Activated naive CD8-positive, alpha-beta T cell treated with anti-CD3 and anti-CD28 coated beads, Interleukin-2, amount 10 ng/mL, durations not matched to agents 7 days and 5 days (primary cell): Measurements from ENCODE around the gene FOXF1. TPM values are rescaled to one million over a fixed set of nuclear protein-coding genes. Genes with fewer than 3 reads are reported as not detected.

Experiments used
- ATAC-seq: fragments of 150-1000 bp; cut with Tn5 transposase; one replicate; pipeline ENCODE4 v1.10.0; 2021; ENCODE audit warnings: low read depth, moderate library complexity
- POLR2A ChIA-PET: fragments of 350-600 bp; sonication (Branson Sonifier 250); formaldehyde crosslinking; loops from one replicate; lab custom pipeline; 2021; ENCODE audit warnings: antibody characterized with exemption; lab: Charles Lee
- DNase-seq: peaks from one replicate; pipeline ENCODE4 v3.0.0; 2021
- H3K27ac Mint-ChIP-seq: one replicate; pipeline ENCODE4 v1.8.0; 2022; ENCODE audit warnings: mild to moderate bottlenecking, mixed read lengths
- H3K27me3 Mint-ChIP-seq: one replicate; pipeline ENCODE4 v1.8.0; 2022; ENCODE audit warnings: mild to moderate bottlenecking, moderate library complexity, mixed read lengths
- H3K36me3 Mint-ChIP-seq: one replicate; pipeline ENCODE4 v1.8.0; 2021; ENCODE audit warnings: mild to moderate bottlenecking, mixed read lengths
- H3K4me1 Mint-ChIP-seq: one replicate; pipeline ENCODE4 v1.8.0; 2021; ENCODE audit warnings: mixed read lengths
- H3K4me3 Mint-ChIP-seq: one replicate; pipeline ENCODE4 v1.8.0; 2022; ENCODE audit warnings: mild to moderate bottlenecking, moderate library complexity, mixed read lengths
- H3K9me3 Mint-ChIP-seq: one replicate; pipeline ENCODE4 v1.8.0; 2021; ENCODE audit warnings: mixed read lengths
- total RNA-seq, 2 experiments: library from RNA; stranded (reverse); gene quantifications; one replicate each; pipeline ENCODE4 v1.2.3, GENCODE V29; 2021

FOXF1 gene
- total RNA-seq, 2 experiments from 2014 or later, result not detected

GRCh38 chr16:86549076-86549892 lies 39.0 kb downstream of the FOXF1 start:
- POLR2A ChIA-PET, result no interaction called here
- H3K4me1 Mint-ChIP-seq, result peaks cover 13% of the 10 kb centered on the region
- no peak overlapping the region for H3K4me3 Mint-ChIP-seq
- no peaks in the 10 kb centered on the region for H3K9me3 Mint-ChIP-seq
- no peak for DNase-seq
- ATAC-seq, result peak; percentile 36
- H3K36me3 Mint-ChIP-seq, result peaks cover 10% of the 10 kb centered on the region
- H3K27ac Mint-ChIP-seq, result no peak overlapping the region
- H3K27me3 Mint-ChIP-seq, result no peaks in the 10 kb centered on the region

- ATAC-seq (no peak), DNase-seq (no peak)
- no peak overlapping the region for H3K4me3 Mint-ChIP-seq
- POLR2A ChIA-PET, result no interaction called here
- peaks cover 6% of the 10 kb centered on the region for H3K36me3 Mint-ChIP-seq
- H3K27me3 Mint-ChIP-seq, result no peaks in the 10 kb centered on the region
- peaks cover 13% of the 10 kb centered on the region for H3K4me1 Mint-ChIP-seq
- no peak overlapping the region for H3K27ac Mint-ChIP-seq
- H3K9me3 Mint-ChIP-seq, result no peaks in the 10 kb centered on the region
Measured at GRCh38 chr16:86549893-86550190, 39.5 kb downstream of the FOXF1 start.

GRCh38 chr16:86550281-86550680 lies 40.0 kb downstream of the FOXF1 start:
- Mint-ChIP-seq H3K4me3 (no peak overlapping the region), H3K27me3 (no peaks in the 10 kb centered on the region), H3K4me1 (peaks cover 16% of the 10 kb centered on the region), H3K36me3 (peaks cover 7% of the 10 kb centered on the region), H3K9me3 (no peaks in the 10 kb centered on the region), H3K27ac (no peak overlapping the region)
- POLR2A ChIA-PET, result interaction anchor here (0.7 kb wide), 1 partner anchor 18 kb away, joined by 3 read pairs; no protein-coding TSS in a partner anchor
- ATAC-seq (no peak), DNase-seq (no peak)

GRCh38 chr16:86553356-86553755 lies 43.0 kb downstream of the FOXF1 start:
- peaks cover 16% of the 10 kb centered on the region for H3K4me1 Mint-ChIP-seq
- H3K9me3 Mint-ChIP-seq, result no peaks in the 10 kb centered on the region
- ATAC-seq (no peak), DNase-seq (peak; percentile 23)
- H3K27ac Mint-ChIP-seq, result no peak overlapping the region
- peaks cover 4% of the 10 kb centered on the region for H3K36me3 Mint-ChIP-seq
- peaks cover 6% of the 10 kb centered on the region for H3K27me3 Mint-ChIP-seq
- POLR2A ChIA-PET, result no interaction called here
- H3K4me3 Mint-ChIP-seq, result no peak overlapping the region

GRCh38 chr16:86554599-86554916 lies 44.2 kb downstream of the FOXF1 start:
- POLR2A ChIA-PET, result interaction anchor here (1.3 kb wide), 1 partner anchor 763 kb away, joined by 3 read pairs; the partner anchor contains the start of gene C16orf95
- Mint-ChIP-seq H3K4me1 (peaks cover 15% of the 10 kb centered on the region), H3K9me3 (no peaks in the 10 kb centered on the region), H3K36me3 (peaks cover 4% of the 10 kb centered on the region), H3K4me3 (peak overlapping the region; percentile 95), H3K27ac (peak overlapping the region; percentile 97), H3K27me3 (peaks cover 6% of the 10 kb centered on the region)
- ATAC-seq (no peak), DNase-seq (no peak)

GRCh38 chr16:86554917-86555703 lies 44.8 kb downstream of the FOXF1 start, which contains the start of gene MTHFSD:
Gene MTHFSD, minus strand, starts transcription at chr16:86555235. Its CDS starts 51 bp downstream, at chr16:86555184.
- Mint-ChIP-seq H3K27me3 (peaks cover 6% of the 10 kb centered on the region), H3K27ac (peak within 1 kb of the TSS; percentile 97), H3K36me3 (peaks cover 4% of the 10 kb centered on the region), H3K4me3 (peak within 1 kb of the TSS; percentile 95), H3K9me3 (no peaks in the 10 kb centered on the region), H3K4me1 (peaks cover 15% of the 10 kb centered on the region)
- DNase-seq, result peak; percentile 99
- ATAC-seq, result peak; percentile 96
- POLR2A ChIA-PET, result interaction anchor here (1.3 kb wide), 1 partner anchor 763 kb away, joined by 3 read pairs; the partner anchor contains the start of gene C16orf95

- Mint-ChIP-seq H3K9me3 (no peaks in the 10 kb centered on the region), H3K27me3 (peaks cover 8% of the 10 kb centered on the region), H3K4me1 (peaks cover 15% of the 10 kb centered on the region)
Measured at GRCh38 chr16:86555704-86556075, 45.4 kb downstream of the FOXF1 start.

GRCh38 chr16:86556576-86556975 lies 46.2 kb downstream of the FOXF1 start:
- no peak for ATAC-seq

More at GRCh38 chr16:86555704-86556075, 45.4 kb downstream of the FOXF1 start:
- Mint-ChIP-seq H3K27ac (peak overlapping the region; percentile 97), H3K4me3 (peak overlapping the region; percentile 95), H3K36me3 (peaks cover 4% of the 10 kb centered on the region)
- POLR2A ChIA-PET, result interaction anchor here (1.3 kb wide), 1 partner anchor 762 kb away, joined by 3 read pairs; the partner anchor contains the start of gene C16orf95
- ATAC-seq, result no peak
- no peak for DNase-seq

GRCh38 chr16:86557587-86557986 lies 47.3 kb downstream of the FOXF1 start:
- H3K9me3 Mint-ChIP-seq, result no peaks in the 10 kb centered on the region
- H3K36me3 Mint-ChIP-seq, result peaks cover 3% of the 10 kb centered on the region
- H3K4me3 Mint-ChIP-seq, result no peak overlapping the region
- peaks cover 11% of the 10 kb centered on the region for H3K4me1 Mint-ChIP-seq
- no peak overlapping the region for H3K27ac Mint-ChIP-seq
- DNase-seq (no peak), ATAC-seq (no peak)
- H3K27me3 Mint-ChIP-seq, result peaks cover 10% of the 10 kb centered on the region
- POLR2A ChIA-PET, result no interaction called here

More at GRCh38 chr16:86556576-86556975, 46.2 kb downstream of the FOXF1 start:
- Mint-ChIP-seq H3K27me3 (peaks cover 8% of the 10 kb centered on the region), H3K36me3 (peaks cover 4% of the 10 kb centered on the region), H3K9me3 (no peaks in the 10 kb centered on the region), H3K27ac (no peak overlapping the region), H3K4me1 (peaks cover 15% of the 10 kb centered on the region), H3K4me3 (no peak overlapping the region)
- DNase-seq, result no peak
- POLR2A ChIA-PET, result no interaction called here

- Mint-ChIP-seq H3K9me3 (no peaks in the 10 kb centered on the region), H3K4me1 (peaks cover 12% of the 10 kb centered on the region), H3K4me3 (no peak overlapping the region), H3K36me3 (peaks cover 2% of the 10 kb centered on the region), H3K27ac (no peak overlapping the region), H3K27me3 (peaks cover 12% of the 10 kb centered on the region)
- ATAC-seq (no peak), DNase-seq (no peak)
- POLR2A ChIA-PET, result no interaction called here
Measured at GRCh38 chr16:86558355-86559193, 48.2 kb downstream of the FOXF1 start.

- ATAC-seq, result no peak
- H3K4me1 Mint-ChIP-seq, result peaks cover 10% of the 10 kb centered on the region
- H3K27ac Mint-ChIP-seq, result no peak overlapping the region
- H3K9me3 Mint-ChIP-seq, result no peaks in the 10 kb centered on the region
- H3K27me3 Mint-ChIP-seq, result peaks cover 25% of the 10 kb centered on the region
- peak; percentile 3 for DNase-seq
- POLR2A ChIA-PET, result no interaction called here
- H3K36me3 Mint-ChIP-seq, result peaks cover 2% of the 10 kb centered on the region
- no peak overlapping the region for H3K4me3 Mint-ChIP-seq
Measured at GRCh38 chr16:86559802-86560305, 49.5 kb downstream of the FOXF1 start.

- H3K36me3 Mint-ChIP-seq, result no peaks in the 10 kb centered on the region
- ATAC-seq, result no peak
- no peaks in the 10 kb centered on the region for H3K9me3 Mint-ChIP-seq
- H3K27me3 Mint-ChIP-seq, result peaks cover 41% of the 10 kb centered on the region
- no peak overlapping the region for H3K27ac Mint-ChIP-seq
- peaks cover 7% of the 10 kb centered on the region for H3K4me1 Mint-ChIP-seq
- POLR2A ChIA-PET, result no interaction called here
- H3K4me3 Mint-ChIP-seq, result no peak overlapping the region
- no peak for DNase-seq
Measured at GRCh38 chr16:86562356-86562755, 52.0 kb downstream of the FOXF1 start.
